H1 (cell line): ENCODE data around the gene TMEM221. TPM values are rescaled to one million over a fixed set of nuclear protein-coding genes. Genes with fewer than 3 reads are reported as not detected.
A peak's percentile ranks its signal among the peaks of the same experiment; 100 is the strongest.

Experiments
- ATF3 ChIP-seq: IDR thresholded peaks from 2 replicates; pipeline ENCODE4 v1.6.1; 2011; ENCODE audit warnings: low read depth, mild to moderate bottlenecking, low read length; ENCODE audit not compliant: insufficient read depth
- CEBPB ChIP-seq: IDR thresholded peaks from 2 replicates; pipeline ENCODE4 v1.6.1; 2012; ENCODE audit warnings: low read depth, low read length
- CTBP2 ChIP-seq: IDR thresholded peaks from 2 replicates; pipeline ENCODE4 v1.7.0; 2011; ENCODE audit warnings: borderline replicate concordance, mild to moderate bottlenecking, moderate library complexity, mixed read lengths, low read length; ENCODE audit not compliant: insufficient read depth, insufficient read length
- EZH2 ChIP-seq: fragments of 200-600 bp; sonication (generic); IDR thresholded peaks from 2 replicates; pipeline ENCODE4 v1.7.1; 2012; ENCODE audit warnings: low read depth, mild to moderate bottlenecking, moderate library complexity, low read length, inconsistent platforms; ENCODE audit not compliant: severe bottlenecking
- HDAC2 ChIP-seq, 2 experiments: fragments of 300-600 bp in 1 of 2; sonication (generic) in 1 of 2; IDR thresholded peaks; 2 replicates each; pipeline ENCODE4 v1.6.1; 2011 to 2012; ENCODE audit warnings: low read depth in 2 of 2, low read length in 2 of 2, mild to moderate bottlenecking in 2 of 2, moderate library complexity in 2 of 2, borderline replicate concordance in 1 of 2, inconsistent platforms in 1 of 2
- HDAC6 ChIP-seq: IDR thresholded peaks from one replicate; pipeline ENCODE4 v1.7.1; 2012; ENCODE audit warnings: low read depth, mild to moderate bottlenecking, inconsistent platforms, low read length, moderate library complexity
- KDM5A ChIP-seq: fragments of 200-600 bp; IDR thresholded peaks from 2 replicates; pipeline ENCODE4 v1.7.1; 2012; ENCODE audit warnings: mild to moderate bottlenecking, low read length, inconsistent platforms, mixed read lengths
- POLR2A ChIP-seq, 2 experiments: IDR thresholded peaks; 1 replicate in 1 of 2; 2 replicates in 1 of 2; pipeline ENCODE4 v1.6.1; 2011; ENCODE audit warnings: low read depth in 2 of 2, low read length in 2 of 2, mild to moderate bottlenecking in 2 of 2; ENCODE audit errors: control extremely low read depth in 1 of 2
- RNF2 ChIP-seq: fragments of 200-900, 300-1000 bp; sonication (generic); IDR thresholded peaks from 2 replicates; pipeline ENCODE4 v1.7.1; 2016; ENCODE audit warnings: borderline replicate concordance, low read depth, mild to moderate bottlenecking, antibody characterized with exemption, low read length; ENCODE audit not compliant: poor library complexity, severe bottlenecking; ENCODE audit errors: missing control alignments
- SP4 ChIP-seq: IDR thresholded peaks from 2 replicates; pipeline ENCODE4 v1.6.1; 2012; ENCODE audit warnings: low read length, inconsistent platforms
- SRF ChIP-seq: IDR thresholded peaks from 2 replicates; pipeline ENCODE4 v1.6.1; 2011; ENCODE audit warnings: mild to moderate bottlenecking, low read depth, low read length, moderate library complexity
- TAF1 ChIP-seq: IDR thresholded peaks from 2 replicates; pipeline ENCODE4 v1.6.1; 2011; ENCODE audit warnings: mild to moderate bottlenecking, low read depth, low read length
- TAF7 ChIP-seq: optimal IDR thresholded peaks from 2 replicates; pipeline ENCODE3; 2011; ENCODE audit warnings: low read depth, mild to moderate bottlenecking, inconsistent platforms, low read length, moderate library complexity, borderline replicate concordance
- TBP ChIP-seq: IDR thresholded peaks from 2 replicates; pipeline ENCODE4 v1.6.1; 2011; ENCODE audit warnings: low read depth, low read length, improper control_type of control experiment
- polyA plus RNA-seq, 7 experiments: library from polyadenylated mRNA; depleted of rRNA in 3 of 7; stranded (reverse) in 5 of 7; unstranded in 2 of 7; fragments of >200 nt in 5 of 7; fragments of 200-250 nt in 2 of 7; gene quantifications; 1 replicate in 5 of 7; 2 replicates in 1 of 7; 4 replicates in 1 of 7; pipeline versions ENCODE4 v1.2.1 to v1.2.3, GENCODE V29; 2011 to 2013; ENCODE audit warnings: missing spikeins in 2 of 7, mixed read lengths in 2 of 7
- total RNA-seq: library from RNA; stranded (reverse); fragmentation: NEBNext Ultra II Directional; extraction: Animal tissue kit (Norgen Biotek cat#: 25700); gene quantifications from 2 replicates; pipeline ENCODE4 v1.2.1, GENCODE V29; 2021
- TF ChIP-seq, protein P1 (sequence below), 3 experiments: IDR thresholded peaks; 1 replicate in 2 of 3; 2 replicates in 1 of 3; pipeline versions ENCODE4 v1.5.1 to v1.6.1; 2011; ENCODE audit warnings: low read length in 3 of 3, mild to moderate bottlenecking in 3 of 3, inconsistent platforms in 2 of 3, low read depth in 1 of 3, moderate library complexity in 1 of 3; ENCODE audit not compliant: insufficient read depth in 1 of 3; ENCODE audit errors: control extremely low read depth in 1 of 3
- TF ChIP-seq, protein P2 (sequence below): IDR thresholded peaks from 2 replicates; pipeline ENCODE4 v1.6.1; 2012; ENCODE audit warnings: inconsistent platforms
- TF ChIP-seq, protein P3 (sequence below): IDR thresholded peaks from 2 replicates; pipeline ENCODE4 v1.6.1; 2012; ENCODE audit warnings: low read length, inconsistent platforms

Gene TMEM221
- total and polyA plus RNA-seq, 2 of the 8 experiments (the other 6 are each of a cell fraction or from before 2014, with no cell fraction given), result 1.4 to 2.0 TPM

DNA sequence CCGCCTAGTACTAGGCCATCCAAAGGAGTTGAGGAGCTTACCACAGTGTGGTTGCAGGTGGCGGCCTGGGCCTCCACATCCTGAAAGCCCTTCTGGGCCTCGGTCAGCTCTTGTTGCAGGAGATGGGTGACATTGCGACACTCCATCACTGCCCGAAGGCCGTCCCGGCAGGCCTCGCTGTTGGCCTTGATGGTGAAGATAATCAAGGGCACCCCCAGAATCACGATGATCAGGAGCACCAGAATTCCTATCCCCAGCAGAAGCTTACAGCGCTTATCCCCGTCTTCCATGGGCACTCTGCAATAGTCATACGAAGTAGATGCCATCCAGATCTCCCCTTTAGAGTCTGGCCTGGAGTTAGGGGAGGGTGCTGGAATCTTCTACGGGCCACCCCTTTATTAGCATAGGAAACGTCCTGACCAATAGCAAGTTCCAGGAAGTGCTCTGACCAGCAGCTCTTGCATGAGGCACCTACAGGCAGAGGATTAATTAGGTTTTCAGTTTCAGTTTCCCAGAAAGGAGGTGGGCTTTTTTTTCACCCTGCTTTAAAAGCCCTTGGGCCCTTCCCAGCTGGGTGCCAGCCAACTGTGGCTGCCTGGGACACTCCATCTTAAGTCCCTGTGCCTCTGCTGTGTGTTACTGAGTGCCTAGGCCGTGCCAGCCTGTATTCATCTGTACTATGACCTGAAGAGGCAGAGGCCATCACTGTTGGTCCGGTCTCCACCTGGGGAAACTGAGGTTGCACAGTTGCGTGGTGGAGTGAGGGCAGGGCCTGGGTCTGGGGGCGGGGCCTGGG is 43.0 kb downstream of the TMEM221 start, which contains the start of gene BST2 (continued):
- TF ChIP-seq, protein P1, sequence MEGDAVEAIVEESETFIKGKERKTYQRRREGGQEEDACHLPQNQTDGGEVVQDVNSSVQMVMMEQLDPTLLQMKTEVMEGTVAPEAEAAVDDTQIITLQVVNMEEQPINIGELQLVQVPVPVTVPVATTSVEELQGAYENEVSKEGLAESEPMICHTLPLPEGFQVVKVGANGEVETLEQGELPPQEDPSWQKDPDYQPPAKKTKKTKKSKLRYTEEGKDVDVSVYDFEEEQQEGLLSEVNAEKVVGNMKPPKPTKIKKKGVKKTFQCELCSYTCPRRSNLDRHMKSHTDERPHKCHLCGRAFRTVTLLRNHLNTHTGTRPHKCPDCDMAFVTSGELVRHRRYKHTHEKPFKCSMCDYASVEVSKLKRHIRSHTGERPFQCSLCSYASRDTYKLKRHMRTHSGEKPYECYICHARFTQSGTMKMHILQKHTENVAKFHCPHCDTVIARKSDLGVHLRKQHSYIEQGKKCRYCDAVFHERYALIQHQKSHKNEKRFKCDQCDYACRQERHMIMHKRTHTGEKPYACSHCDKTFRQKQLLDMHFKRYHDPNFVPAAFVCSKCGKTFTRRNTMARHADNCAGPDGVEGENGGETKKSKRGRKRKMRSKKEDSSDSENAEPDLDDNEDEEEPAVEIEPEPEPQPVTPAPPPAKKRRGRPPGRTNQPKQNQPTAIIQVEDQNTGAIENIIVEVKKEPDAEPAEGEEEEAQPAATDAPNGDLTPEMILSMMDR (IDR thresholded peaks at IDR 0.05; ENCODE audit: control extremely low read depth in 1 of 3, insufficient read depth in 1 of 3, low read depth in 1 of 3, low read length in 3 of 3), result no peak
- TF ChIP-seq TAF7 (peak; percentile 70), ATF3 (no peak), SRF (no peak), HDAC2 (IDR thresholded peaks at IDR 0.05; ENCODE audit: borderline replicate concordance in 1 of 2, low read depth in 2 of 2, low read length in 2 of 2) (no peak), KDM5A (no peak), EZH2 (no peak), HDAC6 (no peak), TBP (peak; percentile 36; the same call in 1 of the 2 replicates), SP4 (no peak), POLR2A (IDR thresholded peaks at IDR 0.05; ENCODE audit: control extremely low read depth in 1 of 2, low read depth in 2 of 2, low read length in 2 of 2) (peak in 1 of 2 experiments; percentile 40; a peak in 1 of 3 replicates), CTBP2 (no peak), RNF2 (no peak), CEBPB (peak; percentile 73), TAF1 (0 out of 2 replicates have a peak, but pooled peaks have one; percentile 23)
- TF ChIP-seq, protein P2, sequence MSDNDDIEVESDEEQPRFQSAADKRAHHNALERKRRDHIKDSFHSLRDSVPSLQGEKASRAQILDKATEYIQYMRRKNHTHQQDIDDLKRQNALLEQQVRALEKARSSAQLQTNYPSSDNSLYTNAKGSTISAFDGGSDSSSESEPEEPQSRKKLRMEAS, result no peak
- TF ChIP-seq, protein P3, sequence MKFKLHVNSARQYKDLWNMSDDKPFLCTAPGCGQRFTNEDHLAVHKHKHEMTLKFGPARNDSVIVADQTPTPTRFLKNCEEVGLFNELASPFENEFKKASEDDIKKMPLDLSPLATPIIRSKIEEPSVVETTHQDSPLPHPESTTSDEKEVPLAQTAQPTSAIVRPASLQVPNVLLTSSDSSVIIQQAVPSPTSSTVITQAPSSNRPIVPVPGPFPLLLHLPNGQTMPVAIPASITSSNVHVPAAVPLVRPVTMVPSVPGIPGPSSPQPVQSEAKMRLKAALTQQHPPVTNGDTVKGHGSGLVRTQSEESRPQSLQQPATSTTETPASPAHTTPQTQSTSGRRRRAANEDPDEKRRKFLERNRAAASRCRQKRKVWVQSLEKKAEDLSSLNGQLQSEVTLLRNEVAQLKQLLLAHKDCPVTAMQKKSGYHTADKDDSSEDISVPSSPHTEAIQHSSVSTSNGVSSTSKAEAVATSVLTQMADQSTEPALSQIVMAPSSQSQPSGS, result no peak
